HG03159 (cell line): ENCODE measurements around the gene GRM5.
"Not testable (repeated sequence)": the region's sequence is repeated elsewhere in the genome, so short reads cannot be mapped to it uniquely, and the experiment has no call there.

Experiments used
- ATAC-seq: cut with Tn5 transposase; IDR thresholded peaks from one replicate; pipeline ENCODE4 v1.9.1; 2021; ENCODE audit warnings: mild to moderate bottlenecking, moderate library complexity; ENCODE audit not compliant: unreplicated experiment

The GRM5 gene

GRCh38 chr11:88843766-88844426, 221.9 kb downstream of the GRM5 start:
- ATAC-seq: not testable (repeated sequence)

GRCh38 chr11:88838139-88838538, 227.6 kb downstream of the GRM5 start:
- ATAC-seq: not testable (repeated sequence)

- ATAC-seq: not testable (repeated sequence)
Observed at GRCh38 chr11:88835709-88836108, 230.1 kb downstream of the GRM5 start.

GRCh38 chr11:88831303-88831890, 234.4 kb downstream of the GRM5 start:
- no peak for ATAC-seq

GRCh38 chr11:88827018-88827676, 238.6 kb downstream of the GRM5 start:
- no peak for ATAC-seq

GRCh38 chr11:88819616-88820015, 246.2 kb downstream of the GRM5 start:
- ATAC-seq: no peak

- ATAC-seq: no peak
Observed at GRCh38 chr11:88818978-88819377, 246.8 kb downstream of the GRM5 start.

GRCh38 chr11:88815505-88815904, 250.3 kb downstream of the GRM5 start:
- no peak for ATAC-seq

GRCh38 chr11:88814076-88814475, 251.7 kb downstream of the GRM5 start:
- peak; percentile 44 for ATAC-seq

GRCh38 chr11:88813233-88813915, 252.4 kb downstream of the GRM5 start:
- peak; percentile 95 for ATAC-seq

- ATAC-seq: no peak
Observed at GRCh38 chr11:88810420-88811097, 255.2 kb downstream of the GRM5 start.

- ATAC-seq: no peak
Observed at GRCh38 chr11:88809126-88809525, 256.7 kb downstream of the GRM5 start.

- ATAC-seq: no peak
Observed at GRCh38 chr11:88807349-88807748, 258.4 kb downstream of the GRM5 start.

GRCh38 chr11:88806410-88806809, 259.4 kb downstream of the GRM5 start:
- no peak for ATAC-seq

GRCh38 chr11:88801484-88802123, 264.2 kb downstream of the GRM5 start:
- no peak for ATAC-seq

GRCh38 chr11:88799771-88800500, 265.8 kb downstream of the GRM5 start:
- ATAC-seq: no peak

GRCh38 chr11:88790182-88790581, 275.6 kb downstream of the GRM5 start:
- no peak for ATAC-seq

GRCh38 chr11:88779577-88779976, 286.2 kb downstream of the GRM5 start:
- no peak for ATAC-seq

GRCh38 chr11:88770475-88771079, 295.2 kb downstream of the GRM5 start:
- no peak for ATAC-seq

- ATAC-seq: no peak
Observed at GRCh38 chr11:88744140-88744539, 321.6 kb downstream of the GRM5 start.
